HG02759 (cell line): ENCODE results near the gene CHST3.
A peak's percentile ranks its signal among the peaks of the same experiment; 100 is the strongest.
"Not testable (repeated sequence)": the region's sequence is repeated elsewhere in the genome, so short reads cannot be mapped to it uniquely, and the experiment has no call there.

Experiments used
- ATAC-seq: cut with Tn5 transposase; IDR thresholded peaks from one replicate; pipeline ENCODE4 v1.9.1; 2021; ENCODE audit warnings: mild to moderate bottlenecking, moderate library complexity; ENCODE audit not compliant: unreplicated experiment

Gene CHST3

GRCh38 chr10:71985542-71986250 is 21.5 kb downstream of the CHST3 start:
- ATAC-seq = peak; percentile 52

DNA sequence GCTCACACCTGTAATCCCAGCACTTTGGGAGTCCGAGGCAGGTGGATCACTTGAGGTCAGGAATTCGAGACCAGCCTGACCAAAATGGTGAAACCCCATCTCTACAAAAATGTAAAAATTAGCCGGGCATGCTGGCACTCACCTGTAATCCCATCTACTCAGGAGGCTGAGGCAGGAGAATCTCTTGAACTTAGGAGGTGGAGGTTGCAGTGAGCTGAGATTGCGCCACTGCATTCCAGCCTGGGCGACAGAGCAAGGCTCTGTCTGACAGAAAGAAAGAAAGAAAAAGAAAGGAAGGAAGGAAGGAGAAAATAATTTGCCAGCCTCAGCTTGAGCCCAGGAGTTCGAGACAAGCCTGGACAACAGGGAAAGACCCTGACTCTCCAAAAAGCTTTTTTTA is 24.7 kb downstream of the CHST3 start:
- not testable (repeated sequence) for ATAC-seq

DNA sequence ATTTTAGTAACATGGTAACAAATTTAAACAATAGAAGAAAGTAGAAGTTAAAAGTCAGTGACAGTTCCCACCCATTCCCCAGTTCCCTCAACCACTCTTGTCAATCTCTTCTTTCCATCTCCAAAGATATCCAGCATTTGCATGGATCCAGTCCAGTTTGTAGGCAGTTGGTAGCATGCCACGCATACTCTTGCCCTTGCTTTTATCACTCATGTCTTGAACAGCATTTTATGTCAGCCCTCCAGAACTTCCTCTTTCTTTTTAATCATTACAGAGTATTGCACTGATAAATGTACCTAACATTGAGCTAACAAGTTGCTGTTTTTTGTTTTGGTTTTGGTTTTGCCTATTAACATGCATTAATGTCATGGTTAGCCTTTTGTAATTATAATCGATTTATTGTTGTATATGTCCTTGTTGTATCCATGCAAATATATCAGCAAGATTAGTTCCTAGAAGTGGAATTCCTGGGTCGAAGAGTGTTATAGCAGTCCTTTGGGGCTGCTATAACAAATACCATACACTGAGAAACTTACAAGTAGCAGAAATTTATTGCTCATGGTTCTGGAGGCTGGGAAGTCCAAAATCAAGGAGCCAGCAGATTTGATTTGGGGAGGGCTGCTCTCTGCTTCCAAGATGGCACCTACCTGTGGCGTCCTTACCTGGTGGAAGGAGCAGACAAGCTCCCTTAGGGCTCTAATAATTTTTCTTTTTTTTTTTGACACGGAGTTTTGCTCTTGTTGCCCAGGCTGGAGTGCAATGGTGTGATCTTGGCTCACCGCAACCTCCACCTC is 25.7 kb downstream of the CHST3 start:
- no peak for ATAC-seq

DNA sequence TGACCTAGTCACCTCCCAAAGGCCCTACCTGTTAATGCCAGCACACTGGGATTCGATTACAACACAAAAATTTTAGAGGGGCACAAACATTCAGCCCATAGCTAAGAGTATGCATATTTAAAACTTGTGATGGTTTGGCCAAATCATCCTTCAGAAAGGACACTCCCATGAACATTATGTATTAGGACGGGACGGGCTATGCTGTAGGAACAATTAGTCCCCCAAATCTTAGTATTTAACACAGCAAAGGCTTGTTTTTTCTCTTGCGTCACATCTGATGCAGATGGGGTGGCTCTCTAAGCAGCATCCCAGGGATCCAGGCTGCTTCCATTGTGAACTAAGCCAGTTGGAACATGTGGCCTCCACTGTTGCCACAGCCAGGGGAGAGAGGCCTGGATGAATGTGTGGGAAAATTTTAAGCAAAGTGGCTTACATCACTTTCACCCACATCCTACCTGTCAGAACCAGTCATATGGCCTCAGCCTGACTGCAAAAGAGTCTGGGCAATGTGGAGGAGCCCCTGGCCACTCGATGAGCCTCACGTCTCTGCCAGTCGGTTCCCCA is 26.6 kb downstream of the CHST3 start:
- no peak for ATAC-seq

GRCh38 chr10:71995449-71995848 is 31.3 kb downstream of the CHST3 start:
- ATAC-seq = no peak

DNA sequence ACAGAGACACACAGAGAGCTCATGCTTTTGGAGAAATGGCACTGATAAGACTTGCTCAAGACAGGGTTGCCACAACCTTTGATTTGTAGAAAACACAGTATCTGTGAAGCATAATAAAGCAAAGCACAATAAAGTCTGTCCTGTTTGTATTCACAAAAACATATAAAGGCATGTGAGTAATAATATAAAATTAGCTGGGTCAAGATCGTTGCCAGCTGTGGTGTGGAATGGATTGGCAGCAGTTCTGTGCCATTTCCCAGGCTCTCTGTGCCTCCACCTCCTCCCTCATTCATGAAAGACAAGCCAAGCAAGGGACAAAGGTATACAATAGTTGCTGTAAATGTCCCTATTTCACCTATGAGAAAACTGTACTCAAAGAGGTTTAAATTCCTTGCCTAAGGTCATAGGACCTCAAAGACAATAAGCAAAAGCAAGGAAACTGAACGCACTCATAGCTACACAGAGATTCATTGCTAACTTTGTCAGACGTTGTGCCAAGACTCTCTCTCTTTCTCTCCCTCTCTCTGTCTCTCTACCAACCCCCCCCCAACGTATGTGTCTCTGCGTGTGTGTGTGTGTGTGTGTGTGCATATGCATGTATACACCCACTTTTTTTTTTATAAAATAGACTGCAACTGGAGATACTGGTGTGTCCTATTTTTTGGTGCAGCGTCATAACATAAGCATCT is 31.8 kb downstream of the CHST3 start:
- ATAC-seq = no peak

DNA sequence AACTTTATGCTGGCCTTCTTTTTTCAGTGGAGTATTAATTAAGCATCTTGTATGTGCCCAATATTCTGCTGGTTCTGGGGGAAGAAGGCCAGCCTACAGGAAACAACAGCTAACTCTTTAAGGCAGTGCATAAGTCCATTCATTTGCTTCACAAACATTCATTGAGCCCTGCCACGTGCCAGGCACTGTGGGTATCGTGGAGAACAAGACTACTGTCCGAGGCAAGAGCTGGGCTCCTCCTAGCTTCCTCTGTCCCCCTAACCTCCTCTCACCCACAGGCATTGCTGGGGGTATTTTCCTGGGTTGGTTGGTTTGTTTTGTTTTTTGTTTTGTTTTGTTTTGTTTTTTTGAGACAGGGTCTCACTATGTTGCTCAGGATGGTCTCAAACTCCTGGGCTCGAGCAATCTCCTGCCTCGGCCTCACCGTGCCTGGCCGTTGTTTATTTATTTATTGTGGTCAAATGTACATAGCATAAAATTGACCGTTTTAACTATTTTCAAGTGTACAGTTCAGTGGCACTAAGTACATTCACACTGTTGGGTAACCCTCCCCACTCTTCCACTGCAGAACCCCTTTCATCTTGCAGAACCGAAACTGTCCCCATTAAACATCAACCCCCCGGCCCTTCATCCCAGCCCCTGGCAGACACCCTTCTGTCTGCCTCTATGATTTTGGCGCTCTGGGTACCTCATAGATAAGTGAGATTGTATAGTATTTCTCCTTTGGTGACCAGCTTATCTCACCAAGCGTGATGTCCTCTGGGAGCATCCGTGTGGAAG is 32.6 kb downstream of the CHST3 start:
- ATAC-seq = no peak

GRCh38 chr10:71998119-71998839 is 34.1 kb downstream of the CHST3 start:
- no peak for ATAC-seq

DNA sequence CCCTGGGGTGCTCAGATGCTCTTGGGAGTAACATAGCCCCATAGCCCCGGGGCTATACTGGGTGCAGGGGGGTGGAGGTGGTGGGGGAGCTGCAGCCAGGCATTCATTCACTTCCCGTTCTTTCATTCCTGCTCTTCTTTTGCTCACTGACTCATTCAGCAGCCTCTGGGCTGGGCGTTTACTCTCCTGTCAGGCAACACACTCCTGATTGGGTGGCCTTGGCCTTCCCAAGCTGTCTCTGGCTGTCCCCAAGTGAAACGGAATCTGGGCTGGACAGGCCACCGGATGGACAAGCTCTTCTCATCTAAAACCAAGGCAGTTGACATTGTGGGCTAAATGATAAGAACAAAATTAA is 34.6 kb downstream of the CHST3 start:
- ATAC-seq = no peak

DNA sequence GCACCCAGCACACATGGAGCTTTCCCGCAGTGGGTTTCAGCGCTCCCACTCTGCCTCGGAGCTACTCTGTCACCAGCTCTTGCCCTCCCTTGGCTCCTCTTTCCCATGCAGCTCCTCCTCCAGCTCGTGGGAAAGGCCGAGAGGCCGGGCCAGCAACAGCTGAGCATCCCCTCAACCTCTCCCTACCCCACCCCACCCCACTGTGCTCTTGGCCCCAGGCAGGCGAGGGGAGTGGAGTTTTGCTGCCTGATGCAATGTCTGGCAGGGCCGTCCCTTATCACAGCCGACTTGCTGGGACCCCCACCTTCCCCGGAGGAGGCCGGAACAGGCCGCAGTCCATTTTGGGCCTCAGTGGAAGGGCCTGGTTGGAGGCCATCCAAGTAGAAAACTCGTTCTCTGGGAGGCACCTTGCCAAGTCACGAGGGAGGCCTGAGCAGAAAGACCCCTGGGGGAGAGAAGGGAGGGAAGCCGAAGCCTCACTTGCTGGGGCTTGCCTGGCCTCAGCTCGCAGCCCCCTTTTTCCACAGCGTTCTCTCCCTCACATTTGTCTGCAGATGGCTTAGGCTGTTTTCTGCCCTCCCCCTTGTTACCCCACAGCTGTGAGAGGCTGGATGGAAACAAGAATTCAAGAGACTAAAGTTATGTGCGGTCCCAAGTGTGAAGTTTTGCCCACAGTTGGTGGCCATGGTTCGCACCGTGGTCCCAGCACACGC is 35.3 kb downstream of the CHST3 start:
- no peak for ATAC-seq

GRCh38 chr10:72000073-72001032 is 36.2 kb downstream of the CHST3 start:
- ATAC-seq = no peak

DNA sequence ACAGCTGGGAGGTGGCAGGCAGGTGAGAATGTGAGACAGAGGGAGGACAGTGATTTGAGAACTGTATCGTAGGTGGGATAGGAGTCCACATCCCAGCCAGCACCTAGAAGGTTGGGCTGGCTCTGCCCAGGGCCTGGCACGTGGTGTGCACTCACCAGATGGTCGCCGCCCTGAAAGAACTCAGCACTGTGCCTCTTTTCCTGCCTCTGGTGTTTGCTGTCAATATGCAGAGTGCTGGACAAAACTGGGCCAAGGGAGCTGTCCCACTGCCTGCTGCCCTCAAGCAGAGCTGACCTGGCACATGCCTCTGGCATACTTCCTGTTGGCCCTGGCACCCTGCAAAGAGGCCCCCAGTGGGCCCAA is 36.8 kb downstream of the CHST3 start:
- no peak for ATAC-seq

DNA sequence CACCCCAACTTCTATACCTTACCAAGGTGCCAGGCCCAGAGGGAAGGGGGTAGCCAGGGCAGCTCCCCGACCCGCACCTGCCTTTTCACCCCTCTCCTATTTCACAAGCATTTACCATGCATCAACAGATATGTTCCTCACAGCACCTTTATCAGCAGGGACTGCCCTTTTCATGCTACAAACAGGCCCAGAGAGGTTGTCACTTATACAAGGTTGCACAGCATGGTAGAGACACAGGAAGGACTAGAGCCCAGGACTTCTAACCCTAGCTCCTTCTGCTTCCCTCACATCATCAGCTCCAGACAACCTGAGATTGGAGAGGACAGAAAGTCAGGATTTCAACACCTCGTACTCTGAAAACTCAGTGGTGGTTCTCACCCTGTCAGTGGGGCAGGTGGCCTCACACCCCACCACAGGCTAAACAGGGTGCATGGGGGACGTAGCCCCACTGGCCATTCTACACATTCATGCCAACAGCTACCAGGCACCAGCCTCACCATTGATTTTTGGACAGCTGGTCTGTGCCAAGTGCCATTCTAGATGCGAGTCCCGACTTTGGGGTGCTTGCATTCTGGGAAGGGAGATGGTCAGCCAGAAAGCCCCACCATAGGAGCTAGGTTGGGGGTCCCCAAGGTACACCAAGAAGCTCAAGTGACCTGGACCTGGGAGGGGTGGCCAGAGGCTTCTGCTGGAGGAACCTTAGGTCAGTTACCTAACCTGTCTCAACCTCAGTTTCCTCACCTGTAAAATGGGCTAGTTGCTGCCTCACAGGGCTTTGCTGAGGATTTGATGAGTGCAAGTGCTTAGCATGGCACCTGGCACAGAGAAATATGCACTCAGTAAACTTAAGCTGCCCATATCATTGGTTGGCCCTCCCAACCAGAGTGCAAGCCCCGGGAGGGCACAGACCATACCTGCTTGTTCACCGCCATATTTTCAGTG is 38.4 kb downstream of the CHST3 start:
- no peak for ATAC-seq

DNA sequence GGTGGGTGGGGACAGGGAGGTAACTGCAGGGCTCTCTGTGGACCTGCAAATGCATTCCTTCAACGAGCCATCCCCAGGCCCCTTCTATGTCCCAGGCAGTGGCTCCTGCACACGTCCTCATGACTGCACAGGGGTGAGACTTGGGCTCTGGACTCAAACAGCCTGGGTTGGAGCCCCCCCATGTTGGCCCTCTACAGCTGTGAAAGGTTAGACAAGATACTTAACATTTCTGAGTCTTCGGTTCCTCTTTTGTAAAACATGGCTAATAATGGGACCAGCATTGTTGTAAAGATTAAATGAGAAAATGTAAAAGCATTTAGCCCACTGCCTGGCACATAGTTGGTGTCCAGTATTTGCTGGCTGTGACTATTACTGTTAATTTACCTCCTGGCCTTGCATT is 41.8 kb downstream of the CHST3 start:
- ATAC-seq = no peak

- no peak for ATAC-seq
Measured at GRCh38 chr10:72007246-72007892, 43.2 kb downstream of the CHST3 start.

GRCh38 chr10:72008096-72008981 is 44.1 kb downstream of the CHST3 start:
- ATAC-seq = no peak
